ENCODE measurements around the gene ATP6V0A4.

- no peak for TF ChIP-seq POLR2AphosphoS5 (IDR thresholded peaks at IDR 0.05; ENCODE audit: low read depth, low read length)
- no peak for TF ChIP-seq REST (IDR thresholded peaks at IDR 0.05; ENCODE audit: insufficient read depth in 1 of 2, low read depth in 2 of 2, low read length in 2 of 2)
- no peak for TF ChIP-seq TAF1 (IDR thresholded peaks at IDR 0.05; ENCODE audit: borderline replicate concordance, insufficient read depth, low read length)
These were observed 39.6 kb upstream of the ATP6V0A4 start for GRCh38 chr7:138837627-138838026.
